HepG2 (cell line): ENCODE results near the gene SEC23IP. TPM values are rescaled to one million over a fixed set of nuclear protein-coding genes. Genes with fewer than 3 reads are reported as not detected.

Source experiments
- NFAT5 ChIP-seq: sonication (generic); formaldehyde crosslinking; IDR thresholded peaks from 2 replicates; pipeline ENCODE4 v1.4.0; 2020; ENCODE audit warnings: missing genetic modification reagents
- NFATC3 ChIP-seq: sonication (generic); formaldehyde crosslinking; IDR thresholded peaks from 2 replicates; pipeline ENCODE4 v1.5.1; 2020; ENCODE audit warnings: mild to moderate bottlenecking, missing genetic modification reagents
- PBX3 ChIP-seq: sonication (generic); formaldehyde crosslinking; IDR thresholded peaks from 2 replicates; pipeline ENCODE4 v1.8.1; 2023; ENCODE audit warnings: missing genetic modification reagents, inconsistent platforms, borderline replicate concordance
- ZNF296 ChIP-seq: sonication (generic); formaldehyde crosslinking; conservative IDR thresholded peaks from 2 replicates; pipeline ENCODE4 v1.5.0; 2020; ENCODE audit warnings: mild to moderate bottlenecking, missing genetic modification reagents
- ZNF441 ChIP-seq: sonication (generic); formaldehyde crosslinking; IDR thresholded peaks from 2 replicates; pipeline ENCODE4 v1.7.0; 2021; ENCODE audit warnings: missing genetic modification reagents, borderline replicate concordance
- ZNF768 ChIP-seq: sonication (generic); formaldehyde crosslinking; IDR thresholded peaks from 2 replicates; pipeline ENCODE4 v1.4.0; 2020; ENCODE audit warnings: missing genetic modification reagents
- ZXDC ChIP-seq: sonication (generic); formaldehyde crosslinking; IDR thresholded peaks from 2 replicates; pipeline ENCODE4 v1.5.0; 2020; ENCODE audit warnings: mild to moderate bottlenecking, missing genetic modification reagents
- polyA plus RNA-seq, 8 experiments: library from polyadenylated mRNA; depleted of rRNA in 3 of 8; stranded (reverse) in 7 of 8; unstranded in 1 of 8; fragments of >200 nt; fragmentation: Illumina TruSeq in 4 of 8; extraction: Trizol in 4 of 8; gene quantifications; 2 replicates each; pipeline versions ENCODE4 v1.2.1 to v1.2.3, GENCODE V29; 2011 to 2016; ENCODE audit warnings: low read depth in 4 of 8, missing spikeins in 1 of 8, mixed read lengths in 1 of 8; ENCODE audit not compliant: insufficient read depth in 1 of 8
- total RNA-seq, 5 experiments: library from RNA; depleted of rRNA; stranded (reverse); fragments of >200 nt; fragmentation: Illumina TruSeq; extraction: Trizol; gene quantifications; 2 replicates each; pipeline ENCODE4 v1.2.3, GENCODE V29; 2016; ENCODE audit warnings: low read depth in 1 of 5

Gene SEC23IP
- total and polyA plus RNA-seq, 2 of the 13 experiments (the other 11 are each of a cell fraction or from before 2014, with no cell fraction given), result 32.3 to 57.7 TPM

GRCh38 chr10:119893845-119894427, 1.4 kb downstream of the SEC23IP start (continued):
- TF ChIP-seq NFAT5 (CRISPR knock-in tag) (no peak), ZNF296 (no peak), ZNF441 (CRISPR knock-in tag) (no peak), NFATC3 (CRISPR knock-in tag) (no peak), ZNF768 (CRISPR knock-in tag) (peak; percentile 71; the same call in 1 of the 2 replicates), ZXDC (CRISPR knock-in tag) (no peak), PBX3 (CRISPR knock-in tag) (no peak)
